GM20000 (cell line): ENCODE results near the gene ACR.

Experiments
- DNase-seq: peaks from one replicate; pipeline ENCODE4 v3.0.0; 2012; ENCODE audit warnings: low spot score
- CTCF ChIP-seq: IDR thresholded peaks from 2 replicates; pipeline ENCODE4 v1.5.1; 2012; ENCODE audit warnings: mild to moderate bottlenecking, control low read depth; ENCODE audit errors: extremely low read depth, missing control alignments

The ACR gene

GRCh38 chr22:50727678-50728522, 10.1 kb upstream of the ACR start:
- TF ChIP-seq CTCF = no peak
- no peak for DNase-seq

GRCh38 chr22:50728523-50728931, 9.5 kb upstream of the ACR start:
- no peak for TF ChIP-seq CTCF
- DNase-seq = no peak

GRCh38 chr22:50729391-50730012, 8.5 kb upstream of the ACR start:
- no peak for TF ChIP-seq CTCF
- DNase-seq = no peak

- no peak for DNase-seq
- TF ChIP-seq CTCF = no peak
Measured at GRCh38 chr22:50730013-50730891, 7.8 kb upstream of the ACR start.

GRCh38 chr22:50730941-50731661, 6.9 kb upstream of the ACR start:
- no peak for DNase-seq
- TF ChIP-seq CTCF = no peak

GRCh38 chr22:50731811-50732624, 6.0 kb upstream of the ACR start:
- peak; percentile 89 for DNase-seq
- TF ChIP-seq CTCF = peak; percentile 62
